Thymus (tissue), 11 donors: ENCODE measurements around the gene TMEM94. TPM values are rescaled to one million over a fixed set of nuclear protein-coding genes. Genes with fewer than 3 reads are reported as not detected.

Source experiments
- DNase-seq, 9 donors: peaks; one replicate each; pipeline ENCODE4 v3.0.0-alpha.2; 2013; ENCODE audit warnings: low spot score in 9 of 9, low read depth in 6 of 9, missing footprints in 1 of 9
- H3K27ac ChIP-seq, 2 donors: one replicate each; pipeline ENCODE4 v1.5.1; 2013; ENCODE audit warnings: control low read depth in 1 of 2, low read depth in 1 of 2, low read length in 1 of 2, mild to moderate bottlenecking in 1 of 2, moderate library complexity in 1 of 2
- H3K27me3 ChIP-seq, 2 donors: one replicate each; pipeline ENCODE4 v1.5.1; 2013; ENCODE audit warnings: low read length in 1 of 2; ENCODE audit not compliant: control insufficient read depth in 2 of 2, insufficient read depth in 1 of 2
- H3K36me3 ChIP-seq, 2 donors: one replicate each; pipeline ENCODE4 v1.5.1; 2013; ENCODE audit warnings: low read length in 1 of 2, mild to moderate bottlenecking in 1 of 2, moderate library complexity in 1 of 2; ENCODE audit not compliant: control insufficient read depth in 2 of 2, insufficient read depth in 2 of 2
- H3K4me1 ChIP-seq, 2 donors: one replicate each; pipeline ENCODE4 v1.5.1; 2013; ENCODE audit warnings: low read length in 2 of 2; ENCODE audit not compliant: control insufficient read depth in 2 of 2, insufficient read depth in 2 of 2
- H3K4me3 ChIP-seq, 2 donors: one replicate each; pipeline ENCODE4 v1.5.1; 2013; ENCODE audit warnings: low read length in 2 of 2, control low read depth in 1 of 2, mild to moderate bottlenecking in 1 of 2
- H3K9me3 ChIP-seq, 2 donors: one replicate each; pipeline ENCODE4 v1.5.1; 2013; ENCODE audit warnings: low read length in 1 of 2, mild to moderate bottlenecking in 1 of 2; ENCODE audit not compliant: control insufficient read depth in 2 of 2, insufficient read depth in 1 of 2
- WGBS: extraction: QIAGEN DNeasy Blood & Tissue Kit; methylation state at CpG from one replicate; pipeline ENCODE4 v1.1.7; 2013; 5-methylcytosine and 5-hydroxymethylcytosine counted together
- polyA plus RNA-seq: library from polyadenylated mRNA; stranded (reverse); fragments of 200-250 nt; gene quantifications from one replicate; pipeline ENCODE4 v1.2.3, GENCODE V29; 2013
- total RNA-seq: library from RNA; stranded (reverse); fragments of 120-200 nt; gene quantifications from one replicate; pipeline ENCODE4 v1.2.4, GENCODE V29; 2013
- donor health status: healthy.

Gene TMEM94
- total and polyA plus RNA-seq, 2 donors: 16.1 to 64.5 TPM

GRCh38 chr17:75478508-75478907, 22.1 kb downstream of the TMEM94 start:
- Histone ChIP-seq H3K9me3 (no peaks in the 10 kb centered on the region), H3K4me3 (no peak overlapping the region), H3K27me3 (no peaks in the 10 kb centered on the region), H3K27ac (no peak overlapping the region), H3K36me3 (peaks cover 26 to 44% of the 10 kb centered on the region in 2 donors), H3K4me1 (peaks cover 0 to 19% of the 10 kb centered on the region in 2 donors)
- DNase-seq: no peak
- WGBS: 92% methylated on average over 7 of the region's 7 CpGs

GRCh38 chr17:75480281-75480680, 23.8 kb downstream of the TMEM94 start:
- WGBS: 96% methylated on average over 6 of the region's 6 CpGs
- H3K9me3 ChIP-seq: no peaks in the 10 kb centered on the region
- H3K4me1 ChIP-seq: peaks cover 0 to 19% of the 10 kb centered on the region in 2 donors

GRCh38 chr17:75481194-75482068, 25.0 kb downstream of the TMEM94 start:
- H3K9me3 ChIP-seq: peaks cover 0 to 3% of the 10 kb centered on the region in 2 donors
- H3K27ac ChIP-seq: no peak overlapping the region
- no peak overlapping the region for H3K4me3 ChIP-seq
- H3K4me1 ChIP-seq: peaks cover 0 to 19% of the 10 kb centered on the region in 2 donors
- WGBS: 96% methylated on average over 13 of the region's 13 CpGs
- H3K36me3 ChIP-seq: peaks cover 14 to 35% of the 10 kb centered on the region in 2 donors
- no peak for DNase-seq
- H3K27me3 ChIP-seq: no peaks in the 10 kb centered on the region

More at GRCh38 chr17:75480281-75480680, 23.8 kb downstream of the TMEM94 start:
- H3K36me3 ChIP-seq: peaks cover 18 to 34% of the 10 kb centered on the region in 2 donors
- no peak for DNase-seq
- H3K27me3 ChIP-seq: no peaks in the 10 kb centered on the region
- no peak overlapping the region for H3K4me3 ChIP-seq
- no peak overlapping the region for H3K27ac ChIP-seq

GRCh38 chr17:75482098-75482942, 25.9 kb downstream of the TMEM94 start:
- WGBS: 96% methylated on average over 16 of the region's 16 CpGs
- peaks cover 15 to 33% of the 10 kb centered on the region in 2 donors for H3K36me3 ChIP-seq
- no peaks in the 10 kb centered on the region for H3K27me3 ChIP-seq
- peaks cover 6 to 22% of the 10 kb centered on the region in 2 donors for H3K4me1 ChIP-seq
- no peak overlapping the region for H3K27ac ChIP-seq
- no peak for DNase-seq
- H3K4me3 ChIP-seq: no peak overlapping the region
- H3K9me3 ChIP-seq: peaks cover 0 to 3% of the 10 kb centered on the region in 2 donors

- H3K27me3 ChIP-seq: no peaks in the 10 kb centered on the region
- H3K9me3 ChIP-seq: peaks cover 0 to 3% of the 10 kb centered on the region in 2 donors
- H3K4me1 ChIP-seq: peaks cover 14 to 25% of the 10 kb centered on the region in 2 donors
- no peak for DNase-seq
- no peak overlapping the region for H3K27ac ChIP-seq
- H3K36me3 ChIP-seq: peaks cover 11 to 31% of the 10 kb centered on the region in 2 donors
- H3K4me3 ChIP-seq: no peak overlapping the region
- 97% methylated on average over 12 of the region's 12 CpGs for WGBS
These were observed 29.3 kb downstream of the TMEM94 start for GRCh38 chr17:75485688-75486087.

GRCh38 chr17:75486151-75486550, 29.7 kb downstream of the TMEM94 start:
- WGBS: 96% methylated on average over 14 of the region's 14 CpGs
- H3K27me3 ChIP-seq: no peaks in the 10 kb centered on the region
- H3K4me1 ChIP-seq: peaks cover 14 to 25% of the 10 kb centered on the region in 2 donors
- H3K36me3 ChIP-seq: peaks cover 16 to 36% of the 10 kb centered on the region in 2 donors
- no peak for DNase-seq
- H3K9me3 ChIP-seq: peaks cover 0 to 3% of the 10 kb centered on the region in 2 donors
- H3K27ac ChIP-seq: no peak overlapping the region
- H3K4me3 ChIP-seq: no peak overlapping the region

- 96% methylated on average over 5 of the region's 5 CpGs for WGBS
- no peak overlapping the region for H3K4me3 ChIP-seq
- H3K27ac ChIP-seq: peak overlapping the region; percentile 78 to 84
- H3K36me3 ChIP-seq: peaks cover 24 to 44% of the 10 kb centered on the region in 2 donors
- H3K27me3 ChIP-seq: no peaks in the 10 kb centered on the region
- DNase-seq: no peak
- peaks cover 14 to 22% of the 10 kb centered on the region in 2 donors for H3K4me1 ChIP-seq
- H3K9me3 ChIP-seq: peaks cover 0 to 3% of the 10 kb centered on the region in 2 donors
These were observed 30.5 kb downstream of the TMEM94 start for GRCh38 chr17:75486951-75487350.

GRCh38 chr17:75487351-75488070, 31.1 kb downstream of the TMEM94 start:
- 22% methylated on average over 12 of the region's 12 CpGs for WGBS
- Histone ChIP-seq H3K27ac (peak overlapping the region; percentile 78 to 84), H3K27me3 (no peaks in the 10 kb centered on the region), H3K36me3 (peaks cover 29 to 49% of the 10 kb centered on the region in 2 donors), H3K4me3 (no peak overlapping the region), H3K9me3 (peaks cover 0 to 3% of the 10 kb centered on the region in 2 donors), H3K4me1 (peaks cover 14 to 22% of the 10 kb centered on the region in 2 donors)
- peak in 8 of 9 donors; percentile 14 to 79 (median 40) for DNase-seq
